ENCODE results near the gene CAMSAP2. TPM values are rescaled to one million over a fixed set of nuclear protein-coding genes. Genes with fewer than 3 reads are reported as not detected.
A peak's percentile ranks its signal among the peaks of the same experiment; 100 is the strongest.

The CAMSAP2 gene
- polyA plus RNA-seq, 1 donor (not counting 4 experiments of a cell fraction or from before 2014, with no cell fraction given): 47.8 TPM

- Histone ChIP-seq H3K9ac (ENCODE audit: control insufficient read depth, extremely low read depth, insufficient read depth, low read length) (no peak overlapping the region), H3K36me3 (ENCODE audit: control insufficient read depth in 2 of 2, extremely low read depth in 1 of 2, insufficient read depth in 2 of 2, low read length in 2 of 2) (no peaks in the 10 kb centered on the region), H3K9me1 (ENCODE audit: control insufficient read depth, extremely low read depth, insufficient read depth, low read length) (no peaks in the 10 kb centered on the region), H3K4me2 (ENCODE audit: control insufficient read depth, extremely low read depth, insufficient read depth, low read depth, low read length) (no peak overlapping the region), H3K9me3 (ENCODE audit: control insufficient read depth, low read depth, low read length) (no peaks in the 10 kb centered on the region), H3K4me3 (ENCODE audit: control insufficient read depth in 2 of 3, extremely low read depth in 1 of 3, insufficient read depth in 2 of 3, low read depth in 1 of 3, low read length in 3 of 3) (no peak overlapping the region), H3K4me1 (ENCODE audit: control insufficient read depth, extremely low read depth, insufficient read depth, low read length) (peaks cover 8% of the 10 kb centered on the region), H4K20me1 (ENCODE audit: control insufficient read depth, extremely low read depth, insufficient read depth, low read length) (no peaks in the 10 kb centered on the region), H3K27ac (ENCODE audit: control insufficient read depth, insufficient read depth, low read length) (no peak overlapping the region), H2AFZ (ENCODE audit: control insufficient read depth, low read length) (no peak overlapping the region), H3K79me2 (ENCODE audit: control insufficient read depth, insufficient read depth, low read length) (no peaks in the 10 kb centered on the region), H3K27me3 (ENCODE audit: control insufficient read depth, extremely low read depth, insufficient read depth, low read length) (no peaks in the 10 kb centered on the region)
- dilution Hi-C loops (cut with MboI; ENCODE audit: extremely low pct_ligation_motif_present, low sequenced_read_pairs): no loop called here
- DNase-seq (ENCODE audit: low read depth, low spot score): no peak
- FAIRE-seq: no peak
- TF ChIP-seq CTCF (optimal IDR thresholded peaks at IDR 0.05 in 1 of 3, IDR thresholded peaks at IDR 0.05 in 1 of 3, conservative IDR thresholded peaks at IDR 0.05 in 1 of 3; ENCODE audit: extremely low read depth in 1 of 3, insufficient read depth in 2 of 3, low read length in 3 of 3): no peak
- no peak for TF ChIP-seq EZH2 (IDR thresholded peaks at IDR 0.05; ENCODE audit: low read length)
These were observed 4.8 kb upstream of the CAMSAP2 start for GRCh38 chr1:200733907-200734306.

DNA sequence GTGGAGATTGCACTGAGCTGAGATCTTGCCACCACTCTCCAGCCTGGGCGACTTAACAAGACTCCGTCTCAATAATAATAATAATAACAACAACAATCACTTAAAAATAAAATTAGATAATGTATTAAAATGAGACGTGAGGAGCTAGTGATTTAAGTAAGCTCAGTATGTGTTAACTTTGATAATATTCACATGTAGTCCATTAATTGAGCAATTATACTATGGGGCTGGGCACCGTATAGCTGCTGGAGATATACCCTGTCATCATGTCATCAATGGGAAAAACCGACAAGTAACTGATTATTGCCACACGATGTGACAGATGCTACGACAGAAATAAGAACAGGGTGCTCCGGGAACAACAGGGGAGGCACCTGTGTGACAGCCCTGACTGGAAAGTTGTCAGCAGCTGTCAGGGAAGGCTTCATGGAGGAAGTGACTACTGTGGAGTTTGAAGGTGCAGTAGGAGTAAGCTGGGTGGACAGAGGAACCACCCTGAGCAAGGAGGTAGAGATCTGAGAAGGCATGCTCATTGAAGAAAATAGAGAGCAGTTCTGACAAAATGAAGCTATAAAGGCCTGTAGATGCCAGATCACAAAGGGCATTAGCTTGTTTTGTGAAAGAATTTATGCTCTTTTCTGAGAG, 924 bp upstream of the CAMSAP2 start:
- Histone ChIP-seq H3K36me3 (ENCODE audit: control insufficient read depth in 2 of 2, extremely low read depth in 1 of 2, insufficient read depth in 2 of 2, low read length in 2 of 2) (peaks cover 0 to 6% of the 10 kb centered on the region in 2 experiments), H3K9me3 (ENCODE audit: control insufficient read depth, low read depth, low read length) (no peaks in the 10 kb centered on the region), H3K27ac (ENCODE audit: control insufficient read depth, insufficient read depth, low read length) (peak overlapping the region; percentile 57), H3K27me3 (ENCODE audit: control insufficient read depth, extremely low read depth, insufficient read depth, low read length) (no peaks in the 10 kb centered on the region), H3K9ac (ENCODE audit: control insufficient read depth, extremely low read depth, insufficient read depth, low read length) (no peak overlapping the region), H4K20me1 (ENCODE audit: control insufficient read depth, extremely low read depth, insufficient read depth, low read length) (no peaks in the 10 kb centered on the region), H3K4me1 (ENCODE audit: control insufficient read depth, extremely low read depth, insufficient read depth, low read length) (peaks cover 8% of the 10 kb centered on the region), H3K4me3 (ENCODE audit: control insufficient read depth in 2 of 3, extremely low read depth in 1 of 3, insufficient read depth in 2 of 3, low read depth in 1 of 3, low read length in 3 of 3) (no peak overlapping the region), H3K4me2 (ENCODE audit: control insufficient read depth, extremely low read depth, insufficient read depth, low read depth, low read length) (peak overlapping the region; percentile 62), H3K9me1 (ENCODE audit: control insufficient read depth, extremely low read depth, insufficient read depth, low read length) (no peaks in the 10 kb centered on the region), H2AFZ (ENCODE audit: control insufficient read depth, low read length) (peak overlapping the region; percentile 37), H3K79me2 (ENCODE audit: control insufficient read depth, insufficient read depth, low read length) (peaks cover 33% of the 10 kb centered on the region)
- TF ChIP-seq EZH2 (IDR thresholded peaks at IDR 0.05; ENCODE audit: low read length) (no peak), CTCF (optimal IDR thresholded peaks at IDR 0.05 in 1 of 3, IDR thresholded peaks at IDR 0.05 in 1 of 3, conservative IDR thresholded peaks at IDR 0.05 in 1 of 3; ENCODE audit: extremely low read depth in 1 of 3, insufficient read depth in 2 of 3, low read length in 3 of 3) (no peak)
- dilution Hi-C loops (cut with MboI; ENCODE audit: extremely low pct_ligation_motif_present, low sequenced_read_pairs): no loop called here
- no peak for FAIRE-seq
- no peak for DNase-seq (ENCODE audit: low read depth, low spot score)

Measured in keratinocyte (primary cell).